ENCODE data around the gene PCGF2. TPM values are rescaled to one million over a fixed set of nuclear protein-coding genes. Genes with fewer than 3 reads are reported as not detected.

The PCGF2 gene
- total RNA-seq, 2 experiments from 2014 or later, result 12.8 to 47.3 TPM

DNA sequence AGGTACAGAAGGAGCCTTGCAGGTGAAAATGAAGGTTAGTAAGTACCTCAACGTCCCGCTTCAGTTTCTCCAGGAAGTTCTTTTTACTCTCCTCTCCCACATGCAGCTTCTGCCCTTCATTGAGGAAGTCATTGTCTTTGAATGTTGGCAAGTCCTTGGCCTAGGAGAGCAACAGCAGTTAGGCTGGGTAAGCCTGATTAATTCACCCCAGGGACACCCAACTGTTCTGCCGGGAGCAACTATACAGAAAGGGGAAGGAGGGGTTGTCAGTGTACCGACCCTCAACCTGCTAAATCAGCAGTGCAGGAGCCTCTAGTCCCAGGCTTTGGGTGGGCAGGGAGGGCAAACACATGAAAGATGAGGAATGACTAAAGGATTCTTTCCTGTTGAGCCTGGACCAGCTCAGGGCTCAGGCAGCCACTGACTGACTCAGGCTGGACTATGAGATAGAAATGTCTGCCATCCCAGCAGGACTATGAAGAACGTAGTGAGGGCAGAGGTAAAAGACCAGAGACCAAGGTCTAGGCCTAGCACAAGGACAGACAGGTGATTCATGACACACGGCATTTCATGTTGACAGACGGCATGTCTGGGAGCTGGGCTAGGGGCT, 29.6 kb upstream of the PCGF2 start:
- no peaks in the 10 kb centered on the region for H3K9me3 ChIP-seq (ENCODE audit: low read length)
- BruUV-seq (replicated peaks), result no TSS peak
- no peak for DNase-seq (ENCODE audit: low spot score)
- no peak overlapping the region for H3K4me3 ChIP-seq (ENCODE audit: low read depth, low read length, poor library complexity, severe bottlenecking)
- H3K36me3 ChIP-seq (ENCODE audit: insufficient read depth, low read length), result peaks cover 93% of the 10 kb centered on the region
- H3K9me2 ChIP-seq (ENCODE audit: insufficient read depth, low read length), result no peaks in the 10 kb centered on the region
- no peaks in the 10 kb centered on the region for H3K79me2 ChIP-seq (ENCODE audit: insufficient read depth, low read depth, low read length)
- TF ChIP-seq EZH2phosphoT487 (IDR thresholded peaks at IDR 0.05; ENCODE audit: borderline replicate concordance, low read depth, low read length), result no peak
- TF ChIP-seq, protein P1, sequence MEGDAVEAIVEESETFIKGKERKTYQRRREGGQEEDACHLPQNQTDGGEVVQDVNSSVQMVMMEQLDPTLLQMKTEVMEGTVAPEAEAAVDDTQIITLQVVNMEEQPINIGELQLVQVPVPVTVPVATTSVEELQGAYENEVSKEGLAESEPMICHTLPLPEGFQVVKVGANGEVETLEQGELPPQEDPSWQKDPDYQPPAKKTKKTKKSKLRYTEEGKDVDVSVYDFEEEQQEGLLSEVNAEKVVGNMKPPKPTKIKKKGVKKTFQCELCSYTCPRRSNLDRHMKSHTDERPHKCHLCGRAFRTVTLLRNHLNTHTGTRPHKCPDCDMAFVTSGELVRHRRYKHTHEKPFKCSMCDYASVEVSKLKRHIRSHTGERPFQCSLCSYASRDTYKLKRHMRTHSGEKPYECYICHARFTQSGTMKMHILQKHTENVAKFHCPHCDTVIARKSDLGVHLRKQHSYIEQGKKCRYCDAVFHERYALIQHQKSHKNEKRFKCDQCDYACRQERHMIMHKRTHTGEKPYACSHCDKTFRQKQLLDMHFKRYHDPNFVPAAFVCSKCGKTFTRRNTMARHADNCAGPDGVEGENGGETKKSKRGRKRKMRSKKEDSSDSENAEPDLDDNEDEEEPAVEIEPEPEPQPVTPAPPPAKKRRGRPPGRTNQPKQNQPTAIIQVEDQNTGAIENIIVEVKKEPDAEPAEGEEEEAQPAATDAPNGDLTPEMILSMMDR (conservative IDR thresholded peaks at IDR 0.05; ENCODE audit: low read length), result no peak
- ChIA-PET POLR2A (interaction anchor here (0.6 kb wide), 1 partner anchor 1066 kb away, joined by 3 read pairs; no protein-coding TSS in a partner anchor), CTCF (ENCODE audit: unreplicated experiment) (no interaction called here)
- H4K20me1 ChIP-seq (ENCODE audit: insufficient read depth, low read length), result no peaks in the 10 kb centered on the region
- intact Hi-C loops (cut with micrococcal nuclease; ENCODE audit: unreplicated experiment), result no loop called here
- no peak overlapping the region for H2AFZ ChIP-seq (ENCODE audit: low read length)
- no peak overlapping the region for H3K27ac ChIP-seq (ENCODE audit: low read depth, low read length, poor library complexity, severe bottlenecking)
- no peaks in the 10 kb centered on the region for H3K4me1 ChIP-seq (ENCODE audit: insufficient read depth, low read length, poor library complexity, severe bottlenecking)
- H3K4me2 ChIP-seq (ENCODE audit: low read length), result no peak overlapping the region

DNA sequence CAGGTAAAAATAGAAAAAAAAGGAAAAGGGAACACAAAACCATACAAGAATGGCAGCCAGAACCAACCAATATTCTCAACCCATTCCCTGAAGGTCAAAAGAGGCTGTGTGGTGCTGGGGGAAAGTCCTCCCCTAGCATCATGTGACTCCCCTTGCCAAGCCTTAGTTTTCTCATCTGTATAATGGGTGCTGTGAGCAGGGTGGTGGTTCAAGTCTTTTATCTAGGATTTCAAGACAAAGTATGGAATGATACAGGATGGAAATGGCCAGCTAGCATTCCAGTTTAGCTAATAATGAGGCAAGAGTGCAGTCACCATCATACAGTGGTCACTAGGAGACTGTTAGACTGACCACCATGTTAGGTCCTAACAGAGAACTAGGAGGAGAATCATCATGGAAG, 25.1 kb upstream of the PCGF2 start:
- Histone ChIP-seq H4K20me1 (ENCODE audit: insufficient read depth, low read length) (no peaks in the 10 kb centered on the region), H3K36me3 (ENCODE audit: insufficient read depth, low read length) (peaks cover 87% of the 10 kb centered on the region), H3K9me3 (ENCODE audit: low read length) (no peaks in the 10 kb centered on the region), H3K4me3 (ENCODE audit: low read depth, low read length, poor library complexity, severe bottlenecking) (no peak overlapping the region), H3K4me1 (ENCODE audit: insufficient read depth, low read length, poor library complexity, severe bottlenecking) (no peaks in the 10 kb centered on the region), H2AFZ (ENCODE audit: low read length) (no peak overlapping the region), H3K27ac (ENCODE audit: low read depth, low read length, poor library complexity, severe bottlenecking) (no peak overlapping the region), H3K79me2 (ENCODE audit: insufficient read depth, low read depth, low read length) (no peaks in the 10 kb centered on the region), H3K4me2 (ENCODE audit: low read length) (no peak overlapping the region), H3K9me2 (ENCODE audit: insufficient read depth, low read length) (no peaks in the 10 kb centered on the region)
- BruUV-seq (replicated peaks), result no TSS peak
- POLR2A ChIA-PET, result no interaction called here
- no peak for DNase-seq (ENCODE audit: low spot score)
- TF ChIP-seq EZH2phosphoT487 (IDR thresholded peaks at IDR 0.05; ENCODE audit: borderline replicate concordance, low read depth, low read length), result no peak
- TF ChIP-seq, protein P1 (conservative IDR thresholded peaks at IDR 0.05; ENCODE audit: low read length), result no peak
- intact Hi-C loops (cut with micrococcal nuclease; ENCODE audit: unreplicated experiment), result no loop called here
- CTCF ChIA-PET (ENCODE audit: unreplicated experiment), result no interaction called here

DNA sequence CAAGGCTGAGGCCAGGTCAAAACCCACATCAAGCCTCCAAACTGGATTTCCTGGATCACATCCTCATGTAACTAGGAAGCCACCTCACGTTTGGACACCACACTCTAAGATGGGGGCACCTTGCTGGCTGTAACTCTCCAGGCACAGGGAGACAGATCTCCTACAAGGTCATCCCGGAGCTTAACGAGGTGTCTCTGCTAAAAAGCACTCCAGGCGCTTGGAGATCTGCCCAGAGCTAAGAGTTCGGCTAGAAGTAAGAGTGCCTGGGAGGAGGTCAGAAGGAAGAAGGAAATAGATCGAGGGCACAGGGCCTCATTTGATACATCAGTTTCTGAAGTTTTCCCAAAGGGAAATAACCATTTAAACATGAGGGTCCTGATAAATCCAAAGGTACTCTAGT, 20.3 kb upstream of the PCGF2 start:
- intact Hi-C loops (cut with micrococcal nuclease; ENCODE audit: unreplicated experiment), result no loop called here
- DNase-seq (ENCODE audit: low spot score), result no peak
- ChIA-PET CTCF (ENCODE audit: unreplicated experiment) (no interaction called here), POLR2A (no interaction called here)
- no peaks in the 10 kb centered on the region for H3K9me3 ChIP-seq (ENCODE audit: low read length)
- no peak overlapping the region for H2AFZ ChIP-seq (ENCODE audit: low read length)
- H3K27ac ChIP-seq (ENCODE audit: low read depth, low read length, poor library complexity, severe bottlenecking), result no peak overlapping the region
- H3K9me2 ChIP-seq (ENCODE audit: insufficient read depth, low read length), result no peaks in the 10 kb centered on the region
- no peak overlapping the region for H3K4me2 ChIP-seq (ENCODE audit: low read length)
- no TSS peak for BruUV-seq (replicated peaks)
- TF ChIP-seq, protein P1 (conservative IDR thresholded peaks at IDR 0.05; ENCODE audit: low read length), result no peak
- no peak for TF ChIP-seq EZH2phosphoT487 (IDR thresholded peaks at IDR 0.05; ENCODE audit: borderline replicate concordance, low read depth, low read length)
- H3K36me3 ChIP-seq (ENCODE audit: insufficient read depth, low read length), result peaks cover 91% of the 10 kb centered on the region
- no peaks in the 10 kb centered on the region for H3K79me2 ChIP-seq (ENCODE audit: insufficient read depth, low read depth, low read length)
- no peaks in the 10 kb centered on the region for H3K4me1 ChIP-seq (ENCODE audit: insufficient read depth, low read length, poor library complexity, severe bottlenecking)
- no peaks in the 10 kb centered on the region for H4K20me1 ChIP-seq (ENCODE audit: insufficient read depth, low read length)
- no peak overlapping the region for H3K4me3 ChIP-seq (ENCODE audit: low read depth, low read length, poor library complexity, severe bottlenecking)
